Suppressor macrophage treated with lipopolysaccharide for 4 hours (primary cell): ENCODE measurements around the gene CAVIN3.
A peak's percentile ranks its signal among the peaks of the same experiment; 100 is the strongest.

Experiments
- DNase-seq: peaks from one replicate; pipeline ENCODE4 v3.0.0-alpha.2; 2020

Gene CAVIN3

GRCh38 chr11:6320411-6321155 lies at the start of gene CAVIN3:
Gene CAVIN3, minus strand, starts transcription at chr11:6320501. Its CDS starts 25 bp downstream, at chr11:6320476.
- DNase-seq: peak; percentile 84

- no peak for DNase-seq
These were observed 45.4 kb upstream of the CAVIN3 start for GRCh38 chr11:6365659-6366058.

GRCh38 chr11:6362873-6363678 lies 42.8 kb upstream of the CAVIN3 start:
- DNase-seq: peak; percentile 81

- no peak for DNase-seq
These were observed 42.0 kb upstream of the CAVIN3 start for GRCh38 chr11:6362185-6362872.

- DNase-seq: no peak
These were observed 39.9 kb upstream of the CAVIN3 start for GRCh38 chr11:6360183-6360582.

GRCh38 chr11:6357222-6357621 lies 36.9 kb upstream of the CAVIN3 start:
- DNase-seq: peak; percentile 89

GRCh38 chr11:6356503-6357055 lies 36.3 kb upstream of the CAVIN3 start:
- no peak for DNase-seq

GRCh38 chr11:6354651-6355485 lies 34.6 kb upstream of the CAVIN3 start:
- no peak for DNase-seq

- DNase-seq: peak; percentile 68
These were observed 33.2 kb upstream of the CAVIN3 start for GRCh38 chr11:6353367-6353987.

GRCh38 chr11:6351782-6352382 lies 31.6 kb upstream of the CAVIN3 start:
- no peak for DNase-seq

GRCh38 chr11:6350486-6350885 lies 30.2 kb upstream of the CAVIN3 start:
- DNase-seq: no peak

GRCh38 chr11:6350043-6350442 lies 29.7 kb upstream of the CAVIN3 start:
- DNase-seq: no peak

GRCh38 chr11:6345366-6345765 lies 25.1 kb upstream of the CAVIN3 start:
- DNase-seq: no peak

GRCh38 chr11:6336293-6336692 lies 16.0 kb upstream of the CAVIN3 start:
- DNase-seq: no peak

- DNase-seq: no peak
These were observed 14.5 kb upstream of the CAVIN3 start for GRCh38 chr11:6334806-6335205.

- DNase-seq: no peak
These were observed 12.8 kb upstream of the CAVIN3 start for GRCh38 chr11:6333095-6333494.

- no peak for DNase-seq
These were observed 11.8 kb upstream of the CAVIN3 start for GRCh38 chr11:6332066-6332465.

- no peak for DNase-seq
These were observed 8.0 kb upstream of the CAVIN3 start for GRCh38 chr11:6328321-6328720.

GRCh38 chr11:6327806-6328205 lies 7.5 kb upstream of the CAVIN3 start:
- DNase-seq: no peak

GRCh38 chr11:6326985-6327384 lies 6.7 kb upstream of the CAVIN3 start:
- no peak for DNase-seq

- DNase-seq: no peak
These were observed 6.0 kb upstream of the CAVIN3 start for GRCh38 chr11:6326303-6326702.
